DMS 273 (cell line): ENCODE measurements around the gene JADE2.
"Not testable (repeated sequence)": the region's sequence is repeated elsewhere in the genome, so short reads cannot be mapped to it uniquely, and the experiment has no call there.

Experiments used
- DNase-seq: peaks from one replicate; lab custom pipeline; 2025; ENCODE audit not compliant: unreplicated experiment; lab: John Stamatoyannopoulos, UW

The JADE2 gene

GRCh38 chr5:134550271-134551214 lies 25.1 kb downstream of the JADE2 start:
- no peak for DNase-seq

- no peak for DNase-seq
These were observed 26.4 kb downstream of the JADE2 start for GRCh38 chr5:134551901-134552300.

GRCh38 chr5:134552301-134552700 lies 26.8 kb downstream of the JADE2 start:
- no peak for DNase-seq

GRCh38 chr5:134552716-134553115 lies 27.2 kb downstream of the JADE2 start:
- not testable (repeated sequence) for DNase-seq

GRCh38 chr5:134553821-134554267 lies 28.4 kb downstream of the JADE2 start:
- DNase-seq: peak; percentile 47

- peak; percentile 50 for DNase-seq
These were observed 29.1 kb downstream of the JADE2 start for GRCh38 chr5:134554319-134555222.

GRCh38 chr5:134555223-134555889 lies 29.9 kb downstream of the JADE2 start:
- DNase-seq: no peak

GRCh38 chr5:134555890-134556311 lies 30.4 kb downstream of the JADE2 start:
- peak; percentile 98 for DNase-seq

GRCh38 chr5:134556588-134556987 lies 31.1 kb downstream of the JADE2 start:
- DNase-seq: not testable (repeated sequence)

- no peak for DNase-seq
These were observed 31.5 kb downstream of the JADE2 start for GRCh38 chr5:134556994-134557393.

GRCh38 chr5:134559672-134560071 lies 34.2 kb downstream of the JADE2 start:
- DNase-seq: no peak

- DNase-seq: no peak
These were observed 35.2 kb downstream of the JADE2 start for GRCh38 chr5:134560698-134561097.

GRCh38 chr5:134561871-134562296 lies 36.4 kb downstream of the JADE2 start:
- DNase-seq: peak; percentile 60

GRCh38 chr5:134563221-134563620 lies 37.8 kb downstream of the JADE2 start:
- DNase-seq: no peak

- DNase-seq: no peak
These were observed 38.5 kb downstream of the JADE2 start for GRCh38 chr5:134563962-134564361.

GRCh38 chr5:134564396-134564795 lies 38.9 kb downstream of the JADE2 start:
- no peak for DNase-seq

- DNase-seq: no peak
These were observed 40.6 kb downstream of the JADE2 start for GRCh38 chr5:134565791-134566740.

- DNase-seq: no peak
These were observed 41.3 kb downstream of the JADE2 start for GRCh38 chr5:134566741-134567221.

- DNase-seq: no peak
These were observed 42.3 kb downstream of the JADE2 start for GRCh38 chr5:134567641-134568336.
